ENCODE results near the gene ALOX15B.

DNA sequence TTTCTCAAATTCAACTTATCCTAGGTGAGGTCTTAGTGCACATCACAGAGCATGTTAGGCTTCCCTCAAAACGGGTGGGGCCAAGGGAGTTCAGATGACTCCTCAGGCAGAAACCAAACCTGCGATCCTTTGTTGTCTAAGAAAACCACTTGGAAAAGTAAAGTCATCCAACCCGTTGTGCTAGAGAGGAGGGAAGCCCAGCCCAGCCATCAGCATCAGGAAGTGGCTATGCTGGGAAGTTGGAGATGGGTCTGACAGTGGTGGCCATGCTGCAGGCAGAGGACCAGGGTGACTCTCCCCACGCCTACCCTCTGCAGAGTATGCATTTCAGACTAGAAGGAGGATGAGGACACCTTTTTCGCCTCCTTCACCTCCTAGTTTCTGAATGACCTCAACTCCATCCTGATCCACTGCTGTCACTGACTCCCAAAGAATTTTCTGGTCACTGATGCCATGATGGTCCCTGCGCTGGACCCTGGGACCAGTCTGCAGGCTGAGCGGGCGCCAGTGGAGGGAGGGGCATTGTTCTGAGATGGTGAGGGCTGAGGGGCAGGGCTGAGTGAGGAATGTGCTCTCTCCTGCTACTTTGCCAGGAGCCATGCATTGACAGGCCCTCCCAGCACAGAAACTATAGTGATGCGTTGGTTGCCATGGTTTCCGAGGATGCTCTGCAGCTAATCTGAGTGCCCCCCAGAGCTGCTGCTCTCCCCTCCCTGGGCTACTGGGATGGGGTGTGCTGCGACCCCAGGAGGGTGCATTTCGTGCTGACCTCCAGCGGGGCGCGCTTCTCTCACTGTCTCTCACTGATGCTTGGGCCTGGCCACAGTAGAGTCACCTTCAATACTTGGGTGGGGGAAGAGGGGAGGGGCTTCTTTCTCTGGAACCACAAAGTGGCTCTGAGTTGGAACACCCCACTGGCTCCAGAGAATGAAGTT is 28.2 kb downstream of the ALOX15B start:
- no peak for TF ChIP-seq EZH2phosphoT487 (IDR thresholded peaks at IDR 0.05; ENCODE audit: low read depth, severe bottlenecking, unreplicated experiment)
- TF ChIP-seq, protein P1, sequence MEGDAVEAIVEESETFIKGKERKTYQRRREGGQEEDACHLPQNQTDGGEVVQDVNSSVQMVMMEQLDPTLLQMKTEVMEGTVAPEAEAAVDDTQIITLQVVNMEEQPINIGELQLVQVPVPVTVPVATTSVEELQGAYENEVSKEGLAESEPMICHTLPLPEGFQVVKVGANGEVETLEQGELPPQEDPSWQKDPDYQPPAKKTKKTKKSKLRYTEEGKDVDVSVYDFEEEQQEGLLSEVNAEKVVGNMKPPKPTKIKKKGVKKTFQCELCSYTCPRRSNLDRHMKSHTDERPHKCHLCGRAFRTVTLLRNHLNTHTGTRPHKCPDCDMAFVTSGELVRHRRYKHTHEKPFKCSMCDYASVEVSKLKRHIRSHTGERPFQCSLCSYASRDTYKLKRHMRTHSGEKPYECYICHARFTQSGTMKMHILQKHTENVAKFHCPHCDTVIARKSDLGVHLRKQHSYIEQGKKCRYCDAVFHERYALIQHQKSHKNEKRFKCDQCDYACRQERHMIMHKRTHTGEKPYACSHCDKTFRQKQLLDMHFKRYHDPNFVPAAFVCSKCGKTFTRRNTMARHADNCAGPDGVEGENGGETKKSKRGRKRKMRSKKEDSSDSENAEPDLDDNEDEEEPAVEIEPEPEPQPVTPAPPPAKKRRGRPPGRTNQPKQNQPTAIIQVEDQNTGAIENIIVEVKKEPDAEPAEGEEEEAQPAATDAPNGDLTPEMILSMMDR (IDR thresholded peaks at IDR 0.05; ENCODE audit: poor library complexity) = no peak

All from hepatocyte (in vitro differentiated cells).